ENCODE data around the gene TBC1D1.

TBC1D1 gene

DNA sequence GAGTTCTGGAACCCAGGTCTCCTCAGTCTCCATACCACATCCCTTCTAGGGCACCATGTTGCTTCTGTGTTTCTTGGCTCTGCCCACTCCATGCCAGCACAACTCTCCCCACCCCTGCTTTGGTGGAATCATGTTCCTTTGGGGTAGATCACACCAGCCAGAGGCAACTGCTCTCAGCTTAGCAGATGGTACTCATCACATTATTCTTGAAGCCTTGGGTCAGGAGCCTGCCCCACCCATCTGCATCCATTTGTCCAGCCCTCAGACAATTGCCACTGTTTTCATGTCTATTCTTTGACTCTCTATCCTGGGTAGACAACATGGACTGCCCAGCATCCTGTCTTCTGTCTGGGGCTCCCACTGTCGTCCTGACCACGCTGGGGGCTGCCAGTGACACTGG, 216.9 kb downstream of the TBC1D1 start:
- no peaks in the 10 kb centered on the region; the same call in 1 of the 2 replicates for H3K9me3 ChIP-seq
- no peaks in the 10 kb centered on the region for H3K4me1 ChIP-seq
- no peak overlapping the region for H3K4me3 ChIP-seq (ENCODE audit: low read depth, low read length)
- no peaks in the 10 kb centered on the region for H3K27me3 ChIP-seq
- no peak for TF ChIP-seq CTCF (IDR thresholded peaks at IDR 0.05; ENCODE audit: low read depth, low read length)
- H3K36me3 ChIP-seq, result no peaks in the 10 kb centered on the region
- DNase-seq, result no peak

DNA sequence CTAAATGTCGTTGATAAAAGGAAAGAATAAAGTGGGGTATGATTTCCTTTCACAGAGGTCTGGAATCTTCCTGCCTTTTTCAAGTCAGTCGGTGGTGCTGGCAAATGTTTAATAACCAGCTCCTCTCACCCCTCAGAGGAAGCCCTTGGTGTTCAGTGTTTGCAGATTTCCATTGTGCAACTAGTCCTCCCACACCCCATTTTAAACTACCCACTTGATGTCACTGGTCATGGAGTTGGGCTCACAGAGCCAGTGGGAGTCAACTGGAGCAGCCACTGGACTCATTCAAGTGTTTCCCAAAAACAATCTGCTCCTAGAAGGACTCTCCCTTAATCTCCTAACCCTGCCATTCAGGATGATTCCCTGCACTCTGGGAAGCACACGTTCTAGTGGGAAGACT, 218.5 kb downstream of the TBC1D1 start:
- Histone ChIP-seq H3K27me3 (no peaks in the 10 kb centered on the region), H3K9me3 (no peaks in the 10 kb centered on the region; the same call in 1 of the 2 replicates), H3K36me3 (no peaks in the 10 kb centered on the region), H3K4me1 (no peaks in the 10 kb centered on the region), H3K4me3 (ENCODE audit: low read depth, low read length) (no peak overlapping the region)
- no peak for DNase-seq
- no peak for TF ChIP-seq CTCF (IDR thresholded peaks at IDR 0.05; ENCODE audit: low read depth, low read length)

DNA sequence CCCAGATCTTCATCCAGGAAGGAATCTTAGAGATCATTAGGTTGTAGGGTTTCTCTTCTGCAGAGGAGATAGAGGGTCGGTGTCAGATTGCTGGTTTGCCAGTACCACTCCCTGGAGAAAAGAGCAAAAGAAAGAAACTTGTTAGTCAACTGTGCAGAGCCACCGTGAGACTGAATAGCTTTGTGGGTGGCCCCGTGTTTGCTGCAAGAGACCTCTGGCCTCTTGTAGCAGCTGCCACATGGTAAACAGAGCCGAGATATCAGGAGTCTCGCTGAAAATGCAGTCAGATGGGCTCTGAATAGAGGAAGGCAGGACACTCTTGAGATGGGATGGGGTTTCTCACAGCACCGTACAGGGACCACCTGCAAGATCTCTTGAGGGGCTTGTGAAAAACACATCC, 219.0 kb downstream of the TBC1D1 start:
- Histone ChIP-seq H3K4me3 (ENCODE audit: low read depth, low read length) (no peak overlapping the region), H3K9me3 (no peaks in the 10 kb centered on the region; the same call in 1 of the 2 replicates), H3K4me1 (no peaks in the 10 kb centered on the region), H3K36me3 (no peaks in the 10 kb centered on the region), H3K27me3 (no peaks in the 10 kb centered on the region)
- no peak for DNase-seq
- no peak for TF ChIP-seq CTCF (IDR thresholded peaks at IDR 0.05; ENCODE audit: low read depth, low read length)

GRCh38 chr4:38111024-38111423, 220.1 kb downstream of the TBC1D1 start:
- TF ChIP-seq CTCF (IDR thresholded peaks at IDR 0.05; ENCODE audit: low read depth, low read length), result no peak
- H3K27me3 ChIP-seq, result no peaks in the 10 kb centered on the region
- no peaks in the 10 kb centered on the region; the same call in 1 of the 2 replicates for H3K9me3 ChIP-seq
- no peaks in the 10 kb centered on the region for H3K36me3 ChIP-seq
- H3K4me1 ChIP-seq, result no peaks in the 10 kb centered on the region
- H3K4me3 ChIP-seq (ENCODE audit: low read depth, low read length), result no peak overlapping the region
- no peak for DNase-seq

DNA sequence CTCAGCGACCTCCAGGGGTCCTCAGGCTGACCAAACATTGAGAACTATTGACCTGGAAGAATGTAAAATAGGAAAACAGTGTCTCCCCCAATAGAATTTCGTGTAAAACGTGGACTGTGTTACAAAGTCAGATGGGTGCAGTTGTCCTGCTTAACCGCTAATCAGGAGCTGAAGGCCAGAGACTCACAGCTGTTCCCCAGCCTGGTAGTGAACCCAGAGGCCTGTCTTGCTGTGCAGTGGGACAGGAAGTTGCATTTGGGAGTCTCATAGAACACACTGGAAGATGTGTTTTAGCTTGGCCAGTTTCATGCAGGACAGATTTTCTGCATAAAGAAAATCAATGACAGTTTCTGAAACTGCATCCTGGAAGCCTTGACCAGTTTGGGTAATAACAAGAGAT, 220.8 kb downstream of the TBC1D1 start:
- no peaks in the 10 kb centered on the region; the same call in 1 of the 2 replicates for H3K9me3 ChIP-seq
- no peaks in the 10 kb centered on the region for H3K4me1 ChIP-seq
- H3K4me3 ChIP-seq (ENCODE audit: low read depth, low read length), result no peak overlapping the region
- no peak for TF ChIP-seq CTCF (IDR thresholded peaks at IDR 0.05; ENCODE audit: low read depth, low read length)
- no peaks in the 10 kb centered on the region for H3K36me3 ChIP-seq
- no peak for DNase-seq
- H3K27me3 ChIP-seq, result no peaks in the 10 kb centered on the region

DNA sequence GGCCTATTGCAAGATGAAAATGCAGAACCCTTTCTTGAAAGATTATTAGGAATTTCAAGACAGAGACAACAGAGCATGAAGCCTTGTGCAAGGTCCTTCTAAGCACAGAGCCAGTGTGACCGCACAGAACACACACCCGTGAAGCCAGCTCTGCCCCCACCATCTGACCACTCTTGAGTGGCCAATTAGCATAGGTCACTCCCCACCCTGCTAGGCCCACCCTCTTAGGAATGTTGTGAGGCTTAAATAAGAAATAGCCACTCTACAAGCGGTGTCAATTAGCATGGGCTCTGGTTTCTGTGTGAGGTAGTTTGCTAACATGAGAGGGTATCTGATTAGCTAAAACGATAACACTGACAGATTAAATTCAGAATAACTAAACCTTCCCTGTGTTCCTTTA, 222.2 kb downstream of the TBC1D1 start:
- H3K4me1 ChIP-seq, result no peaks in the 10 kb centered on the region
- H3K36me3 ChIP-seq, result no peaks in the 10 kb centered on the region
- no peaks in the 10 kb centered on the region; the same call in 1 of the 2 replicates for H3K9me3 ChIP-seq
- no peaks in the 10 kb centered on the region for H3K27me3 ChIP-seq
- H3K4me3 ChIP-seq (ENCODE audit: low read depth, low read length), result no peak overlapping the region
- DNase-seq, result no peak
- TF ChIP-seq CTCF (IDR thresholded peaks at IDR 0.05; ENCODE audit: low read depth, low read length), result no peak
